HCT116 (cell line): ENCODE data around the gene PCID2. TPM values are rescaled to one million over a fixed set of nuclear protein-coding genes. Genes with fewer than 3 reads are reported as not detected.

ENCODE experiments used
- ATAC-seq: fragments of 200-7000 bp; cut with Tn5 transposase; 2 replicates; pipeline ENCODE4 v1.9.1; 2020; ENCODE audit warnings: mild to moderate bottlenecking, moderate library complexity
- BruUV-seq: library from RNA; stranded (reverse); fragments of 400-500 nt; replicated peaks from 2 replicates; lab custom pipeline; 2021; lab: Mats Ljungman, UMichigan
- CTCF ChIA-PET: fragments of 300-600 bp; sonication (Branson Sonifier 250); formaldehyde crosslinking; loops from one replicate; lab custom pipeline; 2021; ENCODE audit warnings: antibody characterized with exemption; lab: Charles Lee
- POLR2A ChIA-PET: fragments of 300-600, 350-600 bp; sonication (Branson Sonifier 250); formaldehyde crosslinking; loops from one replicate; lab custom pipeline; 2021; ENCODE audit warnings: antibody characterized with exemption; lab: Charles Lee
- RAD21 ChIA-PET, 2 experiments: fragments of 300-600 bp; sonication (Branson Sonifier 250); formaldehyde crosslinking; loops; one replicate each; lab custom pipeline; 2023; ENCODE audit warnings: low total read pairs in 2 of 2; ENCODE audit not compliant: uncharacterized antibody in 2 of 2, unreplicated experiment in 2 of 2, low non-redundant PET in 1 of 2; lab: Charles Lee
- DNase-seq: peaks from one replicate; pipeline ENCODE4 v3.0.0-alpha.2; 2010; ENCODE audit warnings: low read depth, low spot score
- H2AFZ ChIP-seq: fragments of 200-600 bp; shearing (Covaris generic), sonication (generic); 2 replicates; pipeline ENCODE4 v1.6.1; 2017; ENCODE audit warnings: low read depth, mixed run types, mixed read lengths, antibody characterized with exemption, low read length; ENCODE audit not compliant: poor library complexity, severe bottlenecking
- H3K27ac ChIP-seq: 2 replicates; pipeline ENCODE4 v1.5.1; 2012; ENCODE audit warnings: low read depth, low read length
- H3K27me3 ChIP-seq: fragments of 200-600 bp; sonication (generic); 2 replicates; pipeline ENCODE4 v1.6.1; 2016; ENCODE audit warnings: mixed run types, low read length, mixed read lengths; ENCODE audit not compliant: insufficient read depth
- H3K36me3 ChIP-seq, 2 experiments: fragments of 200-500 bp in 1 of 2; fragments of 200-600 bp in 1 of 2; sonication (Bioruptor generic) in 1 of 2; sonication (generic) in 1 of 2; 2 replicates each; pipeline versions ENCODE4 v1.5.1 to v1.6.1; 2014 to 2016; ENCODE audit warnings: low read length in 2 of 2, inconsistent platforms in 1 of 2, mixed read lengths in 1 of 2, mixed run types in 1 of 2; ENCODE audit not compliant: insufficient read depth in 2 of 2, control insufficient read depth in 1 of 2
- H3K4me1 ChIP-seq, 2 experiments: fragments of 200-600 bp in 1 of 2; sonication (generic) in 1 of 2; 2 replicates each; pipeline versions ENCODE4 v1.5.1 to v1.6.1; 2012 to 2017; ENCODE audit warnings: low read length in 2 of 2, inconsistent platforms in 1 of 2, mild to moderate bottlenecking in 1 of 2, mixed read lengths in 1 of 2, mixed run types in 1 of 2, moderate library complexity in 1 of 2; ENCODE audit not compliant: insufficient read depth in 2 of 2, control insufficient read depth in 1 of 2
- H3K4me2 ChIP-seq: fragments of 200-600 bp; sonication (generic); 2 replicates; pipeline ENCODE4 v1.6.1; 2017; ENCODE audit warnings: mixed run types, low read length, mixed read lengths
- H3K4me3 ChIP-seq, 2 experiments: fragments of 200-600 bp in 1 of 2; sonication (generic) in 1 of 2; replicated peaks in 1 of 2; 2 replicates each; pipeline ENCODE4 v1.5.1; 2011 to 2016; ENCODE audit warnings: low read length in 2 of 2, control low read depth in 1 of 2, low read depth in 1 of 2, mild to moderate bottlenecking in 1 of 2, mixed read lengths in 1 of 2, mixed run types in 1 of 2
- H3K79me2 ChIP-seq: fragments of 200-600 bp; sonication (generic); 2 replicates; pipeline ENCODE4 v1.6.1; 2017; ENCODE audit warnings: mild to moderate bottlenecking, mixed run types, low read length, moderate library complexity, mixed read lengths; ENCODE audit not compliant: insufficient read depth
- H3K9ac ChIP-seq: fragments of 200-600 bp; sonication (generic); 2 replicates; pipeline ENCODE4 v1.6.1; 2016; ENCODE audit warnings: low read length, mixed read lengths
- H3K9me2 ChIP-seq: fragments of 200-600 bp; sonication (generic), shearing (Covaris generic); 2 replicates; pipeline ENCODE4 v1.6.1; 2017; ENCODE audit warnings: mixed run types, mild to moderate bottlenecking, moderate library complexity; ENCODE audit not compliant: insufficient read depth
- H3K9me3 ChIP-seq, 2 experiments: fragments of 200-500 bp in 1 of 2; fragments of 200-600 bp in 1 of 2; sonication (Bioruptor generic) in 1 of 2; sonication (generic) in 1 of 2; 2 replicates each; pipeline ENCODE4 v1.6.1; 2014 to 2017; ENCODE audit warnings: low read length in 2 of 2, mixed read lengths in 2 of 2, inconsistent platforms in 1 of 2, low read depth in 1 of 2, mild to moderate bottlenecking in 1 of 2, mixed run types in 1 of 2, moderate library complexity in 1 of 2; ENCODE audit not compliant: control insufficient read depth in 1 of 2, insufficient read depth in 1 of 2
- H4K20me1 ChIP-seq: fragments of 200-600 bp; sonication (generic), shearing (Covaris generic); 2 replicates; pipeline ENCODE4 v1.6.1; 2017; ENCODE audit warnings: mixed run types, mild to moderate bottlenecking, moderate library complexity; ENCODE audit not compliant: insufficient read depth
- ATF3 ChIP-seq: IDR thresholded peaks from 2 replicates; pipeline ENCODE4 v1.6.1; 2012
- CBX3 ChIP-seq: IDR thresholded peaks from 2 replicates; pipeline ENCODE4 v1.6.1; 2012; ENCODE audit warnings: low read depth
- CEBPB ChIP-seq: IDR thresholded peaks from 2 replicates; pipeline ENCODE4 v1.6.1; 2012; ENCODE audit warnings: low read depth
- CTCF ChIP-seq, 3 experiments: fragments of 200-600 bp in 1 of 3; sonication (generic) in 1 of 3; IDR thresholded peaks in 2 of 3; conservative IDR thresholded peaks in 1 of 3; 2 replicates each; pipeline ENCODE4 v1.5.1; 2012 to 2017; ENCODE audit warnings: low read depth in 2 of 3, low read length in 2 of 3, antibody characterized with exemption in 1 of 3, borderline replicate concordance in 1 of 3, control low read depth in 1 of 3, mild to moderate bottlenecking in 1 of 3, mixed read lengths in 1 of 3, mixed run types in 1 of 3, moderate library complexity in 1 of 3; ENCODE audit not compliant: insufficient read depth in 1 of 3
- EGR1 ChIP-seq: IDR thresholded peaks from 2 replicates; pipeline ENCODE4 v1.6.1; 2012; ENCODE audit warnings: low read depth
- EZH2phosphoT487 ChIP-seq: fragments of 200-600 bp; IDR thresholded peaks from 2 replicates; pipeline ENCODE4 v1.6.1; 2018; ENCODE audit warnings: antibody characterized with exemption, borderline replicate concordance
- FOSL1 ChIP-seq: IDR thresholded peaks from 2 replicates; pipeline ENCODE4 v1.6.1; 2012; ENCODE audit warnings: low read depth
- JUND ChIP-seq: IDR thresholded peaks from 2 replicates; pipeline ENCODE4 v1.6.1; 2012
- POLR2A ChIP-seq: IDR thresholded peaks from 2 replicates; pipeline ENCODE4 v1.7.0; 2011; ENCODE audit warnings: borderline replicate concordance; ENCODE audit not compliant: insufficient read depth, insufficient read length; ENCODE audit errors: extremely low read depth
- RAD21 ChIP-seq: IDR thresholded peaks from 2 replicates; pipeline ENCODE4 v1.6.1; 2012; ENCODE audit warnings: low read depth, mild to moderate bottlenecking
- REST ChIP-seq: IDR thresholded peaks from 2 replicates; pipeline ENCODE4 v1.6.1; 2012; ENCODE audit warnings: low read depth
- SIN3A ChIP-seq: IDR thresholded peaks from 2 replicates; pipeline ENCODE4 v1.6.1; 2012; ENCODE audit warnings: low read depth
- SP1 ChIP-seq: IDR thresholded peaks from 2 replicates; pipeline ENCODE4 v1.6.1; 2012; ENCODE audit warnings: low read depth
- SRF ChIP-seq: IDR thresholded peaks from 2 replicates; pipeline ENCODE4 v1.6.1; 2012; ENCODE audit warnings: low read depth
- TCF7L2 ChIP-seq: IDR thresholded peaks from 2 replicates; pipeline ENCODE4 v1.7.0; 2011; ENCODE audit warnings: borderline replicate concordance, inconsistent platforms; ENCODE audit not compliant: insufficient read depth, insufficient read length; ENCODE audit errors: extremely low read depth
- YY1 ChIP-seq: IDR thresholded peaks from 2 replicates; pipeline ENCODE4 v1.6.1; 2011; ENCODE audit warnings: low read length, low read depth, moderate library complexity, mild to moderate bottlenecking; ENCODE audit not compliant: insufficient replicate concordance; ENCODE audit errors: extremely low read depth
- ZBTB33 ChIP-seq: IDR thresholded peaks from 2 replicates; pipeline ENCODE4 v1.6.1; 2011; ENCODE audit warnings: mild to moderate bottlenecking, low read length, moderate library complexity; ENCODE audit not compliant: insufficient replicate concordance; ENCODE audit errors: extremely low read depth
- ZFX ChIP-seq: fragments of 450-650 bp; IDR thresholded peaks from 2 replicates; pipeline ENCODE4 v1.6.1; 2017
- intact Hi-C: fragments of 100-400 bp; cut with micrococcal nuclease; formaldehyde crosslinking; loops from 2 replicates; pipeline ENCODE4 v1.10.0; 2022
- total RNA-seq: library from RNA; stranded (reverse); gene quantifications from one replicate; pipeline ENCODE4 v1.2.1, GENCODE V29; 2021; ENCODE audit not compliant: unreplicated experiment

The PCID2 gene
- total RNA-seq, 1 experiment from 2014 or later: 73.3 TPM

GRCh38 chr13:113139577-113139976 is 68.9 kb downstream of the PCID2 start:
- no peak for ATAC-seq
- no peaks in the 10 kb centered on the region for H4K20me1 ChIP-seq
- no peaks in the 10 kb centered on the region for H3K9me2 ChIP-seq
- H3K4me3 ChIP-seq: no peak overlapping the region
- ChIA-PET CTCF (no interaction called here), POLR2A (no interaction called here), RAD21 (no interaction called here)
- no peak overlapping the region for H3K9ac ChIP-seq
- H3K36me3 ChIP-seq: no peaks in the 10 kb centered on the region
- no peaks in the 10 kb centered on the region for H3K27me3 ChIP-seq
- BruUV-seq: no TSS peak
- H3K4me1 ChIP-seq: no peaks in the 10 kb centered on the region
- no peak overlapping the region for H3K27ac ChIP-seq
- H3K79me2 ChIP-seq: no peaks in the 10 kb centered on the region
- intact Hi-C loops: no loop called here
- no peaks in the 10 kb centered on the region for H3K9me3 ChIP-seq
- H3K4me2 ChIP-seq: no peak overlapping the region
- TF ChIP-seq SIN3A (no peak), JUND (no peak), EGR1 (no peak), EZH2phosphoT487 (no peak), FOSL1 (no peak), SP1 (no peak), RAD21 (no peak), TCF7L2 (no peak), CEBPB (no peak), ZBTB33 (no peak), ATF3 (no peak), REST (no peak), SRF (no peak), YY1 (no peak), CBX3 (no peak), POLR2A (no peak), CTCF (IDR thresholded peaks at IDR 0.05 in 2 of 3, conservative IDR thresholded peaks at IDR 0.05 in 1 of 3; ENCODE audit: borderline replicate concordance in 1 of 3, insufficient read depth in 1 of 3, low read depth in 2 of 3, low read length in 2 of 3) (no peak), ZFX (no peak)
- DNase-seq: no peak
- H2AFZ ChIP-seq: no peak overlapping the region
